Peyer's patch (tissue), 4 donors: ENCODE measurements around the gene LTBP1. TPM values are rescaled to one million over a fixed set of nuclear protein-coding genes. Genes with fewer than 3 reads are reported as not detected.

ENCODE experiments used
- DNase-seq, 3 donors: peaks; one replicate each; pipeline ENCODE4 v3.0.0-alpha.2; 2017 to 2019
- H3K27ac ChIP-seq, 4 donors: fragments of 200-600 bp; sonication (generic); one replicate each; pipeline ENCODE4 v1.5.1; 2016 to 2019
- H3K27me3 ChIP-seq, 2 donors: fragments of 200-600 bp; sonication (generic); one replicate each; pipeline ENCODE4 v1.5.1; 2019
- H3K36me3 ChIP-seq, 3 donors: fragments of 200-600 bp; sonication (generic); one replicate each; pipeline ENCODE4 v1.5.1; 2016 to 2019
- H3K4me1 ChIP-seq, 4 donors: fragments of 200-600 bp; sonication (generic); one replicate each; pipeline ENCODE4 v1.5.1; 2016 to 2019
- H3K4me3 ChIP-seq, 4 donors: fragments of 200-600 bp; sonication (generic); 1 replicate in 3 of 4; 2 replicates in 1 of 4; pipeline ENCODE4 v1.5.1; 2016 to 2019; ENCODE audit warnings: mild to moderate bottlenecking in 1 of 4
- H3K9me3 ChIP-seq, 4 donors: fragments of 200-600 bp; sonication (generic); one replicate each; pipeline ENCODE4 v1.5.1; 2016 to 2019; ENCODE audit warnings: mild to moderate bottlenecking in 1 of 4
- POLR2A ChIP-seq, 2 donors: fragments of 450-650 bp; IDR thresholded peaks; one replicate each; pipeline ENCODE4 v1.5.1; 2017; ENCODE audit warnings: antibody characterized with exemption in 2 of 2, mild to moderate bottlenecking in 2 of 2, moderate library complexity in 2 of 2
- total RNA-seq, 4 donors: library from RNA; depleted of rRNA; stranded (reverse); fragments of >200 nt; gene quantifications; one replicate each; pipeline ENCODE4 v1.1.0, GENCODE V29; 2016
- TF ChIP-seq, protein P1 (sequence below), 6 experiments: fragments of 450-650 bp in 4 of 6; fragments of 200-600 bp in 2 of 6; sonication (generic) in 1 of 6; IDR thresholded peaks; one replicate each; pipeline ENCODE4 v1.5.1; 2017 to 2019; ENCODE audit warnings: antibody characterized with exemption in 6 of 6, mild to moderate bottlenecking in 3 of 6, moderate library complexity in 1 of 6

Gene LTBP1
- total RNA-seq, 4 donors from 2014 or later: 8.6 to 23.1 (median 13.1) TPM

DNA sequence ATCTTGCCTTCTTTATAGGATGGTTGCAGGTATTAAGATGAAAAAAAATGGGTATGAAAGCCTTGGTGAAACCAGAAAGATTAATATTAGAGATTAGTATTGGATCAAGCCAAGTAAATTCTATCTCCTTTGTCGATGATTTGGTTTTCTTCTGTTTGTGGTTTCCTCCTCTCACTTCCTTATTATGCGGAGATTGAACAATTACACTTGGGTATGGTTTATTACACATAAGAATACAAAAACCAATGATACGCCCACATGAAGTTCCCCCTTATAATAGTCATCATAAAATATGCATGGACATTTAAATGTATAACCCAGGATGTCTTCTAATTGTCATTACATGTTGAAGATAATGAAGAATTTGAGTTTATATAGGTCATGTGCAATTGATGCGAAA lies 4.9 kb downstream of the LTBP1 start:
- DNase-seq: no peak
- H3K27ac ChIP-seq: no peak overlapping the region
- H3K4me3 ChIP-seq: no peak overlapping the region
- no peaks in the 10 kb centered on the region for H3K27me3 ChIP-seq
- no peaks in the 10 kb centered on the region for H3K9me3 ChIP-seq
- TF ChIP-seq POLR2A (IDR thresholded peaks at IDR 0.05): no peak
- TF ChIP-seq, protein P1, sequence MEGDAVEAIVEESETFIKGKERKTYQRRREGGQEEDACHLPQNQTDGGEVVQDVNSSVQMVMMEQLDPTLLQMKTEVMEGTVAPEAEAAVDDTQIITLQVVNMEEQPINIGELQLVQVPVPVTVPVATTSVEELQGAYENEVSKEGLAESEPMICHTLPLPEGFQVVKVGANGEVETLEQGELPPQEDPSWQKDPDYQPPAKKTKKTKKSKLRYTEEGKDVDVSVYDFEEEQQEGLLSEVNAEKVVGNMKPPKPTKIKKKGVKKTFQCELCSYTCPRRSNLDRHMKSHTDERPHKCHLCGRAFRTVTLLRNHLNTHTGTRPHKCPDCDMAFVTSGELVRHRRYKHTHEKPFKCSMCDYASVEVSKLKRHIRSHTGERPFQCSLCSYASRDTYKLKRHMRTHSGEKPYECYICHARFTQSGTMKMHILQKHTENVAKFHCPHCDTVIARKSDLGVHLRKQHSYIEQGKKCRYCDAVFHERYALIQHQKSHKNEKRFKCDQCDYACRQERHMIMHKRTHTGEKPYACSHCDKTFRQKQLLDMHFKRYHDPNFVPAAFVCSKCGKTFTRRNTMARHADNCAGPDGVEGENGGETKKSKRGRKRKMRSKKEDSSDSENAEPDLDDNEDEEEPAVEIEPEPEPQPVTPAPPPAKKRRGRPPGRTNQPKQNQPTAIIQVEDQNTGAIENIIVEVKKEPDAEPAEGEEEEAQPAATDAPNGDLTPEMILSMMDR (IDR thresholded peaks at IDR 0.05): no peak
- no peaks in the 10 kb centered on the region for H3K36me3 ChIP-seq
- H3K4me1 ChIP-seq: peaks cover 0 to 5% (median 2%) of the 10 kb centered on the region in 4 donors

GRCh38 chr2:32952761-32953476 lies 6.2 kb downstream of the LTBP1 start:
- Histone ChIP-seq H3K9me3 (no peaks in the 10 kb centered on the region), H3K4me1 (no peaks in the 10 kb centered on the region), H3K4me3 (no peak overlapping the region), H3K27me3 (no peaks in the 10 kb centered on the region), H3K27ac (no peak overlapping the region), H3K36me3 (no peaks in the 10 kb centered on the region)
- no peak for DNase-seq
- TF ChIP-seq, protein P1 (IDR thresholded peaks at IDR 0.05): no peak
- no peak for TF ChIP-seq POLR2A (IDR thresholded peaks at IDR 0.05)

GRCh38 chr2:32954206-32954605 lies 7.5 kb downstream of the LTBP1 start:
- H3K27me3 ChIP-seq: no peaks in the 10 kb centered on the region
- no peaks in the 10 kb centered on the region for H3K4me1 ChIP-seq
- no peaks in the 10 kb centered on the region for H3K9me3 ChIP-seq
- no peak overlapping the region for H3K27ac ChIP-seq
- no peak overlapping the region for H3K4me3 ChIP-seq
- H3K36me3 ChIP-seq: no peaks in the 10 kb centered on the region
- TF ChIP-seq, protein P1 (IDR thresholded peaks at IDR 0.05): no peak
- DNase-seq: no peak

GRCh38 chr2:32958821-32959220 lies 12.1 kb downstream of the LTBP1 start:
- Histone ChIP-seq H3K9me3 (no peaks in the 10 kb centered on the region), H3K27me3 (no peaks in the 10 kb centered on the region), H3K36me3 (no peaks in the 10 kb centered on the region), H3K4me1 (no peaks in the 10 kb centered on the region), H3K27ac (no peak overlapping the region), H3K4me3 (no peak overlapping the region)
- TF ChIP-seq, protein P1 (IDR thresholded peaks at IDR 0.05): no peak
- no peak for TF ChIP-seq POLR2A (IDR thresholded peaks at IDR 0.05)
- DNase-seq: no peak

- no peaks in the 10 kb centered on the region for H3K27me3 ChIP-seq
- H3K4me1 ChIP-seq: no peaks in the 10 kb centered on the region
- TF ChIP-seq, protein P1 (IDR thresholded peaks at IDR 0.05): no peak
- H3K27ac ChIP-seq: no peak overlapping the region
- DNase-seq: no peak
- H3K4me3 ChIP-seq: no peak overlapping the region
- H3K36me3 ChIP-seq: no peaks in the 10 kb centered on the region
- H3K9me3 ChIP-seq: no peaks in the 10 kb centered on the region
Measured at GRCh38 chr2:32960238-32960637, 13.5 kb downstream of the LTBP1 start.
